Measurements from ENCODE around the gene ECE2. TPM values are rescaled to one million over a fixed set of nuclear protein-coding genes. Genes with fewer than 3 reads are reported as not detected.

ECE2 gene
- polyA plus RNA-seq = 0.22 and 0.42 TPM in 2 replicates
- not detected in 2 replicates for polyA minus RNA-seq

DNA sequence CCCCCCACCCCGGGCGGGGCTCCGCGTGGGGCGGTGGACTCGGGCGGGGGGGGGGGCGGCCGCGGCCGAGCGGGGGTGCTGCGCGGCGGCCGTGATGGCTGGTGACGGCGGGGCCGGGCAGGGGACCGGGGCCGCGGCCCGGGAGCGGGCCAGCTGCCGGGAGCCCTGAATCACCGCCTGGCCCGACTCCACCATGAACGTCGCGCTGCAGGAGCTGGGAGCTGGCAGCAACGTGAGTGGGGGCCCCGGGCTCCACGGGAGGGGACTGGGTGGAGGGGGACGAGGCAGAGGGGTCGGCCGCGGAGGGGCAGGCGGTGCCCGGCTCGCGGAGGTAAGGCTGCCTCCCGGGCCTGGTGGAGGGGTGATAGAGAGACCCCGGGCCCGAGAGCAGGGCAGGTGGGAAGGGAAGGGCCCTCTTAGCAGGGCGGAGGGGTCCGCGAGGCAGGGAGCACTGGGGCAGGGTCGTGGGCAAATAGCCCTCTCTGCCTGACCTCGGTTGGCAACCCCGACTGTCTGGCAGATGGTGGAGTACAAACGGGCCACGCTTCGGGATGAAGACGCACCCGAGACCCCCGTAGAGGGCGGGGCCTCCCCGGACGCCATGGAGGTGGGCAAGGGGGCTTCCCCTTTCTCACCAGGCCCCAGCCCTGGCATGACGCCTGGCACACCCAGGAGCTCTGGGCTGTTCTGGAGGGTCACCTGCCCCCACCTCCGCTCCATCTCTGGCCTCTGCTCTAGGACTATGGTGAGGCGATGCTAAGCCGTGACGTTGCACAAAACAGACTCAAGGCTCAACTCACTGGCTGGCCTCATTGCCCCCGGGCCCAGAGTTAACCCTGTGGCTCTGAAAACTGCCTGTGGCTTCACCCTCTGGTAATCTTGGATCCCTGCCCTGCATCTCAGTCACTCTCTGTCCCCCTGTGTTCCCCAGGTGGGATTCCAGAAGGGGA lies at the start of gene ECE2:
ECE2 (plus strand) TSS at position 62 of the 950 bp plus-strand sequence; CDS start at position 194, 132 bp downstream.
- Histone ChIP-seq H3K27ac (ENCODE audit: low read length) (no peak within 1 kb of the TSS), H3K9ac (ENCODE audit: low read length) (no peak within 1 kb of the TSS), H3K36me3 (ENCODE audit: insufficient read depth, low read length) (no peaks in the 10 kb centered on the region), H3K27me3 (ENCODE audit: insufficient read depth, low read depth, low read length) (peaks cover 42% of the 10 kb centered on the region), H3K79me2 (replicated peaks; ENCODE audit: insufficient read depth, low read length) (no peaks in the 10 kb centered on the region), H4K20me1 (ENCODE audit: insufficient read depth) (no peaks in the 10 kb centered on the region), H3K4me2 (ENCODE audit: low read length) (no peak within 1 kb of the TSS), H3K9me2 (ENCODE audit: insufficient read depth, low read length) (no peaks in the 10 kb centered on the region), H3F3A (ENCODE audit: insufficient read depth, low read length, poor library complexity, severe bottlenecking) (no peaks in the 10 kb centered on the region), H3K4me3 (ENCODE audit: low read length) (no peak within 1 kb of the TSS), H3K9me3 (ENCODE audit: low read length) (no peaks in the 10 kb centered on the region), H2AFZ (ENCODE audit: low read depth, low read length) (no peak within 1 kb of the TSS)
- TF ChIP-seq RAD21 (conservative IDR thresholded peaks at IDR 0.05) (no peak), MXI1 (conservative IDR thresholded peaks at IDR 0.05; ENCODE audit: poor library complexity, severe bottlenecking) (no peak), TAF1 (IDR thresholded peaks at IDR 0.05; ENCODE audit: low read depth) (no peak), SMC3 (conservative IDR thresholded peaks at IDR 0.05; ENCODE audit: poor library complexity) (no peak), POLR2AphosphoS5 (IDR thresholded peaks at IDR 0.05) (no peak), EZH2 (IDR thresholded peaks at IDR 0.05; ENCODE audit: borderline replicate concordance, insufficient read depth, low read length, poor library complexity, severe bottlenecking) (no peak), EP300 (conservative IDR thresholded peaks at IDR 0.05; ENCODE audit: poor library complexity, severe bottlenecking) (no peak)
- TF ChIP-seq, protein P1, sequence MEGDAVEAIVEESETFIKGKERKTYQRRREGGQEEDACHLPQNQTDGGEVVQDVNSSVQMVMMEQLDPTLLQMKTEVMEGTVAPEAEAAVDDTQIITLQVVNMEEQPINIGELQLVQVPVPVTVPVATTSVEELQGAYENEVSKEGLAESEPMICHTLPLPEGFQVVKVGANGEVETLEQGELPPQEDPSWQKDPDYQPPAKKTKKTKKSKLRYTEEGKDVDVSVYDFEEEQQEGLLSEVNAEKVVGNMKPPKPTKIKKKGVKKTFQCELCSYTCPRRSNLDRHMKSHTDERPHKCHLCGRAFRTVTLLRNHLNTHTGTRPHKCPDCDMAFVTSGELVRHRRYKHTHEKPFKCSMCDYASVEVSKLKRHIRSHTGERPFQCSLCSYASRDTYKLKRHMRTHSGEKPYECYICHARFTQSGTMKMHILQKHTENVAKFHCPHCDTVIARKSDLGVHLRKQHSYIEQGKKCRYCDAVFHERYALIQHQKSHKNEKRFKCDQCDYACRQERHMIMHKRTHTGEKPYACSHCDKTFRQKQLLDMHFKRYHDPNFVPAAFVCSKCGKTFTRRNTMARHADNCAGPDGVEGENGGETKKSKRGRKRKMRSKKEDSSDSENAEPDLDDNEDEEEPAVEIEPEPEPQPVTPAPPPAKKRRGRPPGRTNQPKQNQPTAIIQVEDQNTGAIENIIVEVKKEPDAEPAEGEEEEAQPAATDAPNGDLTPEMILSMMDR (IDR thresholded peaks at IDR 0.05; ENCODE audit: poor library complexity, severe bottlenecking) = no peak
- TF ChIP-seq, protein P2, sequence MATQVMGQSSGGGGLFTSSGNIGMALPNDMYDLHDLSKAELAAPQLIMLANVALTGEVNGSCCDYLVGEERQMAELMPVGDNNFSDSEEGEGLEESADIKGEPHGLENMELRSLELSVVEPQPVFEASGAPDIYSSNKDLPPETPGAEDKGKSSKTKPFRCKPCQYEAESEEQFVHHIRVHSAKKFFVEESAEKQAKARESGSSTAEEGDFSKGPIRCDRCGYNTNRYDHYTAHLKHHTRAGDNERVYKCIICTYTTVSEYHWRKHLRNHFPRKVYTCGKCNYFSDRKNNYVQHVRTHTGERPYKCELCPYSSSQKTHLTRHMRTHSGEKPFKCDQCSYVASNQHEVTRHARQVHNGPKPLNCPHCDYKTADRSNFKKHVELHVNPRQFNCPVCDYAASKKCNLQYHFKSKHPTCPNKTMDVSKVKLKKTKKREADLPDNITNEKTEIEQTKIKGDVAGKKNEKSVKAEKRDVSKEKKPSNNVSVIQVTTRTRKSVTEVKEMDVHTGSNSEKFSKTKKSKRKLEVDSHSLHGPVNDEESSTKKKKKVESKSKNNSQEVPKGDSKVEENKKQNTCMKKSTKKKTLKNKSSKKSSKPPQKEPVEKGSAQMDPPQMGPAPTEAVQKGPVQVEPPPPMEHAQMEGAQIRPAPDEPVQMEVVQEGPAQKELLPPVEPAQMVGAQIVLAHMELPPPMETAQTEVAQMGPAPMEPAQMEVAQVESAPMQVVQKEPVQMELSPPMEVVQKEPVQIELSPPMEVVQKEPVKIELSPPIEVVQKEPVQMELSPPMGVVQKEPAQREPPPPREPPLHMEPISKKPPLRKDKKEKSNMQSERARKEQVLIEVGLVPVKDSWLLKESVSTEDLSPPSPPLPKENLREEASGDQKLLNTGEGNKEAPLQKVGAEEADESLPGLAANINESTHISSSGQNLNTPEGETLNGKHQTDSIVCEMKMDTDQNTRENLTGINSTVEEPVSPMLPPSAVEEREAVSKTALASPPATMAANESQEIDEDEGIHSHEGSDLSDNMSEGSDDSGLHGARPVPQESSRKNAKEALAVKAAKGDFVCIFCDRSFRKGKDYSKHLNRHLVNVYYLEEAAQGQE (IDR thresholded peaks at IDR 0.05; ENCODE audit: borderline replicate concordance) = no peak

DNA sequence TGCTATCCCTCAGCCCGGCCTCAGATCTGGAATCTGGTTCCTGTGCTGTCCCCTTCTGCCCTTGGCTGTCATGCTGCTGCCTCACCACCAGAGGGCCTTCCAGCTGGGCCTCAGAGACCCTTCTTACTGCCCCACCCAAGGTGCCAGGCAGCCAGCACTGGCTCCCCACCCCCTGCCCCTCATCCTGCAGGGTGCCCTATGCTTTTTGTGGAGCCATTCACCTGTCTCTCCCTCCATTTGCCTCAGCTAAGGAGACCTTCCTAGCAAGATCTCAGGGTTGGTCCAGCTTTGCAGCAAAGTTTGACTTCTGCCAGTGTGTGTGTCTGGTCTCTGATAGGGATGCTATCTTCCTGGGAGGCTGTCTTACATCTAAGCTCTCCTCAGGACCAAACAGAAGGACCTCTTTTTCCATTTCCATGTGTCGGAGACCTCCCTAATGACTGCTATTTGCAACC lies 48.3 kb upstream of the ECE2 start:
- no peak overlapping the region for H3K4me3 ChIP-seq (ENCODE audit: low read length)
- H3F3A ChIP-seq (ENCODE audit: insufficient read depth, low read length, poor library complexity, severe bottlenecking) = no peaks in the 10 kb centered on the region
- H3K9me2 ChIP-seq (ENCODE audit: insufficient read depth, low read length) = no peaks in the 10 kb centered on the region
- H3K9me3 ChIP-seq (ENCODE audit: low read length) = no peaks in the 10 kb centered on the region
- no peak overlapping the region for H3K27ac ChIP-seq (ENCODE audit: low read length)
- no peak overlapping the region for H2AFZ ChIP-seq (ENCODE audit: low read depth, low read length)
- H4K20me1 ChIP-seq (ENCODE audit: insufficient read depth) = no peaks in the 10 kb centered on the region
- no peaks in the 10 kb centered on the region for H3K79me2 ChIP-seq (replicated peaks; ENCODE audit: insufficient read depth, low read length)
- peaks cover 58% of the 10 kb centered on the region for H3K27me3 ChIP-seq (ENCODE audit: insufficient read depth, low read depth, low read length)
- TF ChIP-seq, protein P2 (IDR thresholded peaks at IDR 0.05; ENCODE audit: borderline replicate concordance) = no peak
- TF ChIP-seq, protein P1 (IDR thresholded peaks at IDR 0.05; ENCODE audit: poor library complexity, severe bottlenecking) = no peak
- TF ChIP-seq SMC3 (conservative IDR thresholded peaks at IDR 0.05; ENCODE audit: poor library complexity) (no peak), MXI1 (conservative IDR thresholded peaks at IDR 0.05; ENCODE audit: poor library complexity, severe bottlenecking) (no peak), POLR2AphosphoS5 (IDR thresholded peaks at IDR 0.05) (no peak), EP300 (conservative IDR thresholded peaks at IDR 0.05; ENCODE audit: poor library complexity, severe bottlenecking) (no peak), EZH2 (IDR thresholded peaks at IDR 0.05; ENCODE audit: borderline replicate concordance, insufficient read depth, low read length, poor library complexity, severe bottlenecking) (no peak), TAF1 (IDR thresholded peaks at IDR 0.05; ENCODE audit: low read depth) (no peak), RAD21 (conservative IDR thresholded peaks at IDR 0.05) (no peak)
- H3K4me2 ChIP-seq (ENCODE audit: low read length) = no peak overlapping the region
- no peaks in the 10 kb centered on the region for H3K36me3 ChIP-seq (ENCODE audit: insufficient read depth, low read length)
- H3K9ac ChIP-seq (ENCODE audit: low read length) = no peak overlapping the region
